ENCODE data around the gene ERCC6. TPM values are rescaled to one million over a fixed set of nuclear protein-coding genes. Genes with fewer than 3 reads are reported as not detected.

The ERCC6 gene
- total RNA-seq, 2 experiments from 2014 or later, result 14.9 to 19.2 TPM

DNA sequence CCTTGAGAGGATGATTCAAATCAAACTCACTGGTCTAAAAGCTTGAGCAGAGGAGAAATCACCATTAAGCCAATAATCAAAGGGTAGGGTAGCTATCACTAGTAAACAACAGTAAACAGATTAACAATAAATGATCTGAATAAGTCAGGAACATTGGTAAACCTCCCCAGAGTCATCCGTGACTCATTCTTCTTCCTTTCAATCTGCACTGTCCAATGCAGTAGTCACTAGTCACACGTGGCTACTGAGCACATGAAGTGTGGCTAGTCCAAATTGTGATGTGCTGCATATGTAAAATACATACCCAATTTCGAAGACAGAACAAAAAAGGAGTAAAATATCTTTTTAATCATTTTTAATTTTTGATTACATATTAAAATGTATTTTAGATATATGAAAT is 64.0 kb downstream of the ERCC6 start:
- ChIA-PET CTCF (no interaction called here), POLR2A (no interaction called here)

DNA sequence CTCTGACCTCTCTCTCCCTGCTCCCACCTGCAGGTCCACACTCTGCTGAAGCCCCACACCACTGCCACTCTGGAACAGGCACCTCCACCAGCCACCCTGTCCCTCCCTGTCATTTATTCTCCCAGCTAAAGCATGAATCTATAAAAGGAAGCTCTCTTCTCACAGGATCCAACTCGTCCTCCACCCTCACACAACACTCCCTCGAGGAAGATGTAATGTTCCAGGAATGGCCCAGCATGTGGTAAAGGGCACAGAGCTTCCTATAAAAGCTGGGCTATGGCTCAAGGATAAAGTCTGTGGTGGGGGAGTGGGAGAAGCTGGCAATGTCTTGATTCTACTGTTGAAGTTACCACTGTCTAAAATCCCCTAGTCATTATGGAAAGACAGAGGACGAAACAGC is 67.4 kb downstream of the ERCC6 start:
- ChIA-PET CTCF (interaction anchor here (1.1 kb wide), 1 partner anchor 64 kb away, joined by 3 read pairs; no protein-coding TSS in a partner anchor), POLR2A (no interaction called here)

DNA sequence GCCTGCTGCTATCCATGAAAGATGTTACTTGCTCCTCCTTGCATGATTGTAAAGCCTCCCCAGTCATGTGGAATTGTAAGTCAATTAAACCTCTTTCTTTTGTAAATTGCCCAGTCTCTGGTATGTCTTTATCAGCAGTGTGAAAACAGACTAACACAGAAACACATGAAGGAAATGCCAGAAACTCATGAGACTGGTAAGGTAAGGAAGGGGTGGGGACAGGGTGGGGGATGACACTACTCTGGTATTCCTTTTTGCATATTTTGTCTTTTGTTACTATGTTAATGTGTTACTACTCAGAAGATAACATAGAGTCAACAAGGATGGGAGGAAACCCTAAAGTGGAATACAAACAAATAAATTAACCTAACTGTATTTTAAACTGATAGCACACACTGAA is 73.2 kb downstream of the ERCC6 start:
- ChIA-PET CTCF (no interaction called here), POLR2A (no interaction called here)

Other genes with a start within 250 kb of the ERCC6 start
- not detected for gene C10orf71, start 240.0 kb downstream of the ERCC6 start, total RNA-seq
- gene DRGX, start 143.0 kb downstream of the ERCC6 start, total RNA-seq, result not detected
- gene SLC18A3, start 71.2 kb upstream of the ERCC6 start, total RNA-seq, result not detected
- not detected for gene CHAT, start 74.9 kb upstream of the ERCC6 start, total RNA-seq
- gene C10orf53, start 140.5 kb upstream of the ERCC6 start, total RNA-seq, result not detected
- under 1 TPM; 0.46 to 0.89 TPM for gene OGDHL, start 223.2 kb upstream of the ERCC6 start, total RNA-seq

All from activated CD8-positive, alpha-beta memory T cell treated with anti-CD3 and anti-CD28 coated beads for 36 hours (primary cell).